Hepatocyte (in vitro differentiated cells): Measurements from ENCODE around the gene MAGI1. TPM values are rescaled to one million over a fixed set of nuclear protein-coding genes. Genes with fewer than 3 reads are reported as not detected.

ENCODE experiments used
- DNase-seq: peaks from one replicate; pipeline ENCODE4 v3.0.0-alpha.2; 2016; ENCODE audit warnings: low spot score
- H2AFZ ChIP-seq: fragments of 200-600 bp; sonication (generic); 2 replicates; pipeline ENCODE4 v1.6.0; 2016; ENCODE audit warnings: antibody characterized with exemption, mild to moderate bottlenecking
- H3K27ac ChIP-seq: fragments of 200-600 bp; sonication (generic); 2 replicates; pipeline ENCODE4 v1.5.1; 2016; ENCODE audit warnings: mild to moderate bottlenecking
- H3K27me3 ChIP-seq: fragments of 200-600 bp; sonication (generic); 2 replicates; pipeline ENCODE4 v1.6.1; 2016
- H3K36me3 ChIP-seq: fragments of 200-600 bp; sonication (generic); replicated peaks from 2 replicates; pipeline ENCODE4 v1.5.1; 2016; ENCODE audit warnings: low read depth; ENCODE audit not compliant: insufficient read depth
- H3K4me1 ChIP-seq: fragments of 200-600 bp; sonication (generic); 2 replicates; pipeline ENCODE4 v1.5.1; 2016; ENCODE audit warnings: mild to moderate bottlenecking, moderate library complexity; ENCODE audit not compliant: insufficient read depth
- H3K4me2 ChIP-seq: fragments of 200-600 bp; sonication (generic); 2 replicates; pipeline ENCODE4 v1.6.0; 2016
- H3K4me3 ChIP-seq: fragments of 200-600 bp; sonication (generic); 2 replicates; pipeline ENCODE4 v1.5.1; 2016; ENCODE audit warnings: mild to moderate bottlenecking
- H3K79me2 ChIP-seq: fragments of 200-600 bp; sonication (generic); 2 replicates; pipeline ENCODE4 v1.6.0; 2017; ENCODE audit warnings: mild to moderate bottlenecking
- H3K9me2 ChIP-seq: fragments of 200-600 bp; sonication (generic); replicated peaks from 2 replicates; pipeline ENCODE4 v1.6.0; 2017; ENCODE audit warnings: mild to moderate bottlenecking; ENCODE audit not compliant: insufficient read depth
- H3K9me3 ChIP-seq: fragments of 200-600 bp; sonication (generic); 2 replicates; pipeline ENCODE4 v1.5.1; 2016; ENCODE audit warnings: low read depth, mild to moderate bottlenecking
- H4K20me1 ChIP-seq: fragments of 200-600 bp; sonication (generic); 2 replicates; pipeline ENCODE4 v1.6.0; 2016; ENCODE audit warnings: mild to moderate bottlenecking; ENCODE audit not compliant: insufficient read depth, poor library complexity, severe bottlenecking
- CTCF ChIP-seq: fragments of 200-600 bp; sonication (generic); IDR thresholded peaks from 2 replicates; pipeline ENCODE4 v1.5.1; 2016; ENCODE audit warnings: antibody characterized with exemption, mild to moderate bottlenecking; ENCODE audit not compliant: poor library complexity
- EZH2 ChIP-seq: fragments of 200-600 bp; sonication (generic); IDR thresholded peaks from 2 replicates; pipeline ENCODE4 v1.6.1; 2016; ENCODE audit warnings: antibody characterized with exemption, mild to moderate bottlenecking, borderline replicate concordance
- EZH2phosphoT487 ChIP-seq: fragments of 200-600 bp; sonication (generic); IDR thresholded peaks from one replicate; pipeline ENCODE4 v1.6.1; 2018; ENCODE audit warnings: antibody characterized with exemption, mild to moderate bottlenecking, low read depth, moderate library complexity; ENCODE audit not compliant: unreplicated experiment, severe bottlenecking
- WGBS: methylation state at CpG from one replicate; pipeline ENCODE4 v1.1.6; 2016; ENCODE audit warnings: low lambda C conversion rate; ENCODE audit errors: missing lambda C conversion rate; 5-methylcytosine and 5-hydroxymethylcytosine counted together
- polyA plus RNA-seq: library from polyadenylated mRNA; unstranded; fragments of >200 nt; fragmentation: Nextera tagmentation; extraction: Ambion mirVana; gene quantifications from 2 replicates; pipeline ENCODE4 v1.2.1, GENCODE V29; 2016
- total RNA-seq: library from RNA; depleted of rRNA; stranded (reverse); fragments of >200 nt; gene quantifications from 2 replicates; pipeline ENCODE4 v1.2.3, GENCODE V29; 2014

MAGI1 gene
- total and polyA plus RNA-seq, 2 experiments from 2014 or later = 26.2 to 43.5 TPM

GRCh38 chr3:65857327-65857726 is 181.4 kb downstream of the MAGI1 start:
- no peak for DNase-seq
- no peaks in the 10 kb centered on the region for H3K36me3 ChIP-seq
- H3K4me1 ChIP-seq = peaks cover 12% of the 10 kb centered on the region
- H3K9me2 ChIP-seq = no peaks in the 10 kb centered on the region
- H3K27me3 ChIP-seq = no peaks in the 10 kb centered on the region
- no peaks in the 10 kb centered on the region for H4K20me1 ChIP-seq
- H3K27ac ChIP-seq = peak overlapping the region; percentile 39
- no peak overlapping the region for H3K4me3 ChIP-seq
- TF ChIP-seq CTCF (no peak), EZH2phosphoT487 (no peak), EZH2 (no peak)
- 35% methylated on average over 3 of the region's 3 CpGs for WGBS
- H2AFZ ChIP-seq = no peak overlapping the region
- H3K4me2 ChIP-seq = peak overlapping the region; percentile 8
- no peaks in the 10 kb centered on the region for H3K9me3 ChIP-seq
- H3K79me2 ChIP-seq = peaks cover 70% of the 10 kb centered on the region

GRCh38 chr3:65856907-65857306 is 181.8 kb downstream of the MAGI1 start:
- H3K79me2 ChIP-seq = peaks cover 70% of the 10 kb centered on the region
- H3K27me3 ChIP-seq = no peaks in the 10 kb centered on the region
- no peak overlapping the region for H2AFZ ChIP-seq
- no peaks in the 10 kb centered on the region for H3K9me2 ChIP-seq
- DNase-seq = peak; percentile 34
- no peaks in the 10 kb centered on the region for H3K36me3 ChIP-seq
- peak overlapping the region; percentile 8 for H3K4me2 ChIP-seq
- H3K4me3 ChIP-seq = no peak overlapping the region
- no peak for TF ChIP-seq EZH2
- no peak for TF ChIP-seq EZH2phosphoT487
- no peak for TF ChIP-seq CTCF
- peaks cover 12% of the 10 kb centered on the region for H3K4me1 ChIP-seq
- H3K9me3 ChIP-seq = no peaks in the 10 kb centered on the region
- 44% methylated on average over 2 of the region's 2 CpGs for WGBS
- peak overlapping the region; percentile 39 for H3K27ac ChIP-seq
- no peaks in the 10 kb centered on the region for H4K20me1 ChIP-seq

- H3K4me2 ChIP-seq = no peak overlapping the region
- WGBS = 81% methylated on average over 4 of the region's 4 CpGs
- DNase-seq = no peak
- no peaks in the 10 kb centered on the region for H3K9me2 ChIP-seq
- H3K4me1 ChIP-seq = peaks cover 12% of the 10 kb centered on the region
- H3K9me3 ChIP-seq = no peaks in the 10 kb centered on the region
- H2AFZ ChIP-seq = no peak overlapping the region
- no peak overlapping the region for H3K4me3 ChIP-seq
- H3K79me2 ChIP-seq = peaks cover 75% of the 10 kb centered on the region
- H3K36me3 ChIP-seq = no peaks in the 10 kb centered on the region
- TF ChIP-seq CTCF = no peak
- TF ChIP-seq EZH2phosphoT487 = no peak
- TF ChIP-seq EZH2 = no peak
- peak overlapping the region; percentile 24 for H3K27ac ChIP-seq
- no peaks in the 10 kb centered on the region for H4K20me1 ChIP-seq
- H3K27me3 ChIP-seq = no peaks in the 10 kb centered on the region
Observed at GRCh38 chr3:65855370-65856100, 183.2 kb downstream of the MAGI1 start.
